Sigmoid colon (tissue), 7 donors: ENCODE data around the gene HAO1. TPM values are rescaled to one million over a fixed set of nuclear protein-coding genes. Genes with fewer than 3 reads are reported as not detected.
"Not testable (repeated sequence)": the region's sequence is repeated elsewhere in the genome, so short reads cannot be mapped to it uniquely, and the experiment has no call there.

Experiments
- DNase-seq: peaks from one replicate; pipeline ENCODE4 v3.0.0-alpha.2; 2019
- H3K27ac ChIP-seq, 4 donors: fragments of 200-600 bp; sonication (generic); one replicate each; pipeline ENCODE4 v1.5.1; 2016 to 2019; ENCODE audit warnings: mild to moderate bottlenecking in 1 of 4
- H3K27me3 ChIP-seq, 3 donors: fragments of 200-600 bp; sonication (generic); one replicate each; pipeline ENCODE4 v1.5.1; 2019; ENCODE audit warnings: mild to moderate bottlenecking in 1 of 3
- H3K36me3 ChIP-seq, 4 donors: fragments of 200-600 bp; sonication (generic); one replicate each; pipeline ENCODE4 v1.5.1; 2016 to 2019
- H3K4me1 ChIP-seq, 4 donors: fragments of 200-600 bp; sonication (generic); one replicate each; pipeline ENCODE4 v1.5.1; 2017 to 2019
- H3K4me3 ChIP-seq, 4 donors: fragments of 200-600 bp; sonication (generic); one replicate each; pipeline ENCODE4 v1.5.1; 2017 to 2019; ENCODE audit warnings: mild to moderate bottlenecking in 2 of 4, moderate library complexity in 1 of 4
- H3K9me3 ChIP-seq, 4 donors: fragments of 200-600 bp in 3 of 4; sonication (generic) in 3 of 4; one replicate each; pipeline versions ENCODE4 v1.5.1 to v1.6.1; 2013 to 2019
- CTCF ChIP-seq, 4 experiments: fragments of 450-650 bp in 3 of 4; fragments of 200-600 bp in 1 of 4; IDR thresholded peaks; one replicate each; pipeline ENCODE4 v1.5.1; 2016 to 2019; ENCODE audit warnings: antibody characterized with exemption in 4 of 4, mild to moderate bottlenecking in 3 of 4, moderate library complexity in 2 of 4
- EP300 ChIP-seq, 4 donors: sonication (generic); formaldehyde crosslinking; IDR thresholded peaks; one replicate each; pipeline ENCODE4 v1.6.1; 2017; ENCODE audit warnings: antibody characterized with exemption in 4 of 4
- POLR2A ChIP-seq, 2 donors: fragments of 450-650 bp; IDR thresholded peaks; one replicate each; pipeline ENCODE4 v1.6.1; 2016; ENCODE audit warnings: antibody characterized with exemption in 2 of 2, mild to moderate bottlenecking in 2 of 2, moderate library complexity in 2 of 2
- POLR2AphosphoS5 ChIP-seq, 4 donors: sonication (generic); formaldehyde crosslinking; IDR thresholded peaks; one replicate each; pipeline ENCODE4 v1.6.1; 2017; ENCODE audit warnings: antibody characterized with exemption in 4 of 4
- WGBS, 2 donors: extraction: QIAGEN DNeasy Blood & Tissue Kit; methylation state at CpG; one replicate each; pipeline ENCODE4 v1.1.7; 2013; 5-methylcytosine and 5-hydroxymethylcytosine counted together
- intact Hi-C: fragments of 100-400 bp; cut with DNase I; formaldehyde crosslinking; loops from one replicate; pipeline ENCODE4 v1.15.1; 2023
- polyA plus RNA-seq, 3 donors: library from polyadenylated mRNA; stranded (reverse); fragments of 200-250 nt; gene quantifications; one replicate each; pipeline ENCODE4 v1.2.3, GENCODE V29; 2013
- total RNA-seq, 4 donors: library from RNA; depleted of rRNA; stranded (reverse); fragments of >200 nt; gene quantifications; one replicate each; pipeline ENCODE4 v1.1.0, GENCODE V29; 2016
- donor health status: healthy with polysubstance abuse.
- donor health status: Bipolar disorder and iron deficiency.
- donor health status: healthy.

HAO1 gene
- total and polyA plus RNA-seq, 7 donors, result not detected

GRCh38 chr20:7971536-7972280 is 31.4 kb upstream of the HAO1 start:
- WGBS, 2 donors, result 83 to 91% methylated on average over 2 of the region's 2 CpGs

GRCh38 chr20:7967199-7967844 is 27.1 kb upstream of the HAO1 start:
- H3K27ac ChIP-seq, result no peak overlapping the region
- DNase-seq, result no peak
- no peaks in the 10 kb centered on the region for H3K27me3 ChIP-seq
- H3K9me3 ChIP-seq, result no peaks in the 10 kb centered on the region
- WGBS, 2 donors, result 66 to 84% methylated on average over 4 of the region's 4 CpGs
- no peak for TF ChIP-seq CTCF (IDR thresholded peaks at IDR 0.05)
- no peak for TF ChIP-seq EP300 (IDR thresholded peaks at IDR 0.05)
- TF ChIP-seq POLR2A (IDR thresholded peaks at IDR 0.05), result no peak
- peak in 1 of 4 donors; percentile 5 for TF ChIP-seq POLR2AphosphoS5 (IDR thresholded peaks at IDR 0.05)
- H3K36me3 ChIP-seq, result no peaks in the 10 kb centered on the region
- no peak overlapping the region for H3K4me3 ChIP-seq
- peaks cover 0 to 9% (median 3%) of the 10 kb centered on the region in 4 donors for H3K4me1 ChIP-seq
- intact Hi-C loops, result no loop called here

More at GRCh38 chr20:7971536-7972280, 31.4 kb upstream of the HAO1 start:
- no peaks in the 10 kb centered on the region for H3K9me3 ChIP-seq
- TF ChIP-seq CTCF (IDR thresholded peaks at IDR 0.05) (no peak), EP300 (IDR thresholded peaks at IDR 0.05) (no peak), POLR2A (IDR thresholded peaks at IDR 0.05) (no peak), POLR2AphosphoS5 (IDR thresholded peaks at IDR 0.05) (no peak)
- no peak overlapping the region for H3K27ac ChIP-seq
- no peak for DNase-seq
- no peaks in the 10 kb centered on the region for H3K36me3 ChIP-seq
- H3K4me1 ChIP-seq, result peaks cover 0 to 9% (median 3%) of the 10 kb centered on the region in 4 donors
- no peak overlapping the region for H3K4me3 ChIP-seq
- intact Hi-C loops, result no loop called here
- H3K27me3 ChIP-seq, result no peaks in the 10 kb centered on the region

GRCh38 chr20:7966176-7966575 is 25.9 kb upstream of the HAO1 start:
- Histone ChIP-seq H3K27me3 (no peaks in the 10 kb centered on the region), H3K36me3 (no peaks in the 10 kb centered on the region), H3K9me3 (no peaks in the 10 kb centered on the region), H3K4me1 (peaks cover 0 to 9% (median 3%) of the 10 kb centered on the region in 4 donors), H3K27ac (no peak overlapping the region), H3K4me3 (no peak overlapping the region)
- intact Hi-C loops, result no loop called here
- TF ChIP-seq EP300 (IDR thresholded peaks at IDR 0.05), result no peak
- no peak for DNase-seq
- WGBS, 2 donors, result 21 to 54% methylated on average over 3 of the region's 3 CpGs

GRCh38 chr20:7959484-7959883 is 19.2 kb upstream of the HAO1 start:
- H3K27me3 ChIP-seq, result no peaks in the 10 kb centered on the region
- DNase-seq, result no peak
- intact Hi-C loops, result no loop called here
- H3K36me3 ChIP-seq, result no peaks in the 10 kb centered on the region
- 4 to 55% methylated on average over 1 of the region's 1 CpG for WGBS, 2 donors
- no peak overlapping the region for H3K4me3 ChIP-seq
- H3K4me1 ChIP-seq, result no peaks in the 10 kb centered on the region
- no peak for TF ChIP-seq CTCF (IDR thresholded peaks at IDR 0.05)
- no peak for TF ChIP-seq POLR2A (IDR thresholded peaks at IDR 0.05)
- no peak for TF ChIP-seq POLR2AphosphoS5 (IDR thresholded peaks at IDR 0.05)
- no peak for TF ChIP-seq EP300 (IDR thresholded peaks at IDR 0.05)
- peaks cover 0 to 7% (median 1%) of the 10 kb centered on the region in 4 donors for H3K9me3 ChIP-seq
- H3K27ac ChIP-seq, result no peak overlapping the region

GRCh38 chr20:7956561-7956960 is 16.3 kb upstream of the HAO1 start:
- DNase-seq, intact Hi-C loops: not testable (repeated sequence)
- 69 to 77% methylated on average over 9 of the region's 9 CpGs for WGBS, 2 donors

More at GRCh38 chr20:7956561-7956960, 16.3 kb upstream of the HAO1 start:
- H3K27ac ChIP-seq, H3K9me3 ChIP-seq, H3K36me3 ChIP-seq, H3K4me1 ChIP-seq, H3K27me3 ChIP-seq, H3K4me3 ChIP-seq: not testable (repeated sequence)
